Ecto neural progenitor cell (in vitro differentiated cells): ENCODE data around the gene MOBP.
"Not testable (repeated sequence)": the region's sequence is repeated elsewhere in the genome, so short reads cannot be mapped to it uniquely, and the experiment has no call there.

Source experiments
- DNase-seq: peaks from one replicate; pipeline ENCODE4 v3.0.0-alpha.2; 2018; ENCODE audit warnings: low spot score

The MOBP gene

GRCh38 chr3:39453134-39453533 is 14.3 kb upstream of the MOBP start:
- no peak for DNase-seq

GRCh38 chr3:39453872-39454271 is 13.6 kb upstream of the MOBP start:
- DNase-seq: not testable (repeated sequence)

GRCh38 chr3:39454591-39455217 is 12.8 kb upstream of the MOBP start:
- DNase-seq: no peak

- no peak for DNase-seq
Measured at GRCh38 chr3:39456159-39456558, 11.3 kb upstream of the MOBP start.

- DNase-seq: no peak
Measured at GRCh38 chr3:39457361-39457760, 10.1 kb upstream of the MOBP start.

GRCh38 chr3:39458579-39458978 is 8.9 kb upstream of the MOBP start:
- not testable (repeated sequence) for DNase-seq

GRCh38 chr3:39460677-39461076 is 6.8 kb upstream of the MOBP start:
- DNase-seq: no peak

- DNase-seq: no peak
Measured at GRCh38 chr3:39463269-39463668, 4.2 kb upstream of the MOBP start.

GRCh38 chr3:39466988-39467387 is 492 bp upstream of the MOBP start:
- no peak for DNase-seq

GRCh38 chr3:39468108-39468436 is 592 bp downstream of the MOBP start:
- DNase-seq: no peak

- no peak for DNase-seq
Measured at GRCh38 chr3:39469258-39469657, 1.8 kb downstream of the MOBP start.

GRCh38 chr3:39469945-39470344 is 2.5 kb downstream of the MOBP start:
- no peak for DNase-seq

GRCh38 chr3:39471652-39472051 is 4.2 kb downstream of the MOBP start:
- no peak for DNase-seq

- no peak for DNase-seq
Measured at GRCh38 chr3:39473452-39474125, 6.1 kb downstream of the MOBP start.

GRCh38 chr3:39474126-39474515 is 6.6 kb downstream of the MOBP start:
- no peak for DNase-seq

GRCh38 chr3:39476783-39477182 is 9.3 kb downstream of the MOBP start:
- DNase-seq: no peak

GRCh38 chr3:39478226-39478625 is 10.7 kb downstream of the MOBP start:
- no peak for DNase-seq

- no peak for DNase-seq
Measured at GRCh38 chr3:39479701-39480414, 12.4 kb downstream of the MOBP start.

GRCh38 chr3:39485547-39485946 is 18.1 kb downstream of the MOBP start:
- no peak for DNase-seq

GRCh38 chr3:39491014-39491413 is 23.5 kb downstream of the MOBP start:
- no peak for DNase-seq

GRCh38 chr3:39491733-39492350 is 24.4 kb downstream of the MOBP start:
- no peak for DNase-seq

- DNase-seq: no peak
Measured at GRCh38 chr3:39494781-39495180, 27.3 kb downstream of the MOBP start.

- DNase-seq: no peak
Measured at GRCh38 chr3:39497753-39498152, 30.3 kb downstream of the MOBP start.
